ENCODE results near the gene TUBD1. TPM values are rescaled to one million over a fixed set of nuclear protein-coding genes. Genes with fewer than 3 reads are reported as not detected.
A peak's percentile ranks its signal among the peaks of the same experiment; 100 is the strongest.

Gene TUBD1
- total RNA-seq, 1 donor from 2014 or later = 9.0 TPM

- Histone ChIP-seq H3K9ac (ENCODE audit: low read length) (peak overlapping the region; percentile 23), H3K9me3 (ENCODE audit: insufficient read depth, low read depth, low read length) (no peaks in the 10 kb centered on the region), H3K4me1 (ENCODE audit: insufficient read depth, low read length) (peaks cover 49% of the 10 kb centered on the region), H3K27ac (ENCODE audit: low read depth, low read length) (peak overlapping the region; percentile 100), H3K79me2 (ENCODE audit: insufficient read depth, low read length) (peaks cover 43% of the 10 kb centered on the region), H3K4me3 (ENCODE audit: insufficient read depth, low read depth, low read length) (no peak overlapping the region), H2AFZ (ENCODE audit: low read depth, low read length) (no peak overlapping the region), H3K4me2 (ENCODE audit: low read length) (no peak overlapping the region), H4K20me1 (ENCODE audit: insufficient read depth, low read length) (no peaks in the 10 kb centered on the region), H3K27me3 (ENCODE audit: insufficient read depth, low read length) (no peaks in the 10 kb centered on the region), H3K36me3 (ENCODE audit: insufficient read depth, low read length) (peaks cover under 1% of the 10 kb centered on the region)
- Mint-ChIP-seq H3K4me1 (ENCODE audit: low read depth, unreplicated experiment) (peaks cover 44% of the 10 kb centered on the region), H3K27me3 (ENCODE audit: low read depth, unreplicated experiment) (no peaks in the 10 kb centered on the region), H3K27ac (ENCODE audit: unreplicated experiment) (peak overlapping the region; percentile 68), H3K4me3 (ENCODE audit: unreplicated experiment) (no peak overlapping the region), H3K9me3 (ENCODE audit: unreplicated experiment) (no peaks in the 10 kb centered on the region), H3K36me3 (ENCODE audit: low read depth, unreplicated experiment) (peaks cover 2% of the 10 kb centered on the region)
- TF ChIP-seq, protein P1, sequence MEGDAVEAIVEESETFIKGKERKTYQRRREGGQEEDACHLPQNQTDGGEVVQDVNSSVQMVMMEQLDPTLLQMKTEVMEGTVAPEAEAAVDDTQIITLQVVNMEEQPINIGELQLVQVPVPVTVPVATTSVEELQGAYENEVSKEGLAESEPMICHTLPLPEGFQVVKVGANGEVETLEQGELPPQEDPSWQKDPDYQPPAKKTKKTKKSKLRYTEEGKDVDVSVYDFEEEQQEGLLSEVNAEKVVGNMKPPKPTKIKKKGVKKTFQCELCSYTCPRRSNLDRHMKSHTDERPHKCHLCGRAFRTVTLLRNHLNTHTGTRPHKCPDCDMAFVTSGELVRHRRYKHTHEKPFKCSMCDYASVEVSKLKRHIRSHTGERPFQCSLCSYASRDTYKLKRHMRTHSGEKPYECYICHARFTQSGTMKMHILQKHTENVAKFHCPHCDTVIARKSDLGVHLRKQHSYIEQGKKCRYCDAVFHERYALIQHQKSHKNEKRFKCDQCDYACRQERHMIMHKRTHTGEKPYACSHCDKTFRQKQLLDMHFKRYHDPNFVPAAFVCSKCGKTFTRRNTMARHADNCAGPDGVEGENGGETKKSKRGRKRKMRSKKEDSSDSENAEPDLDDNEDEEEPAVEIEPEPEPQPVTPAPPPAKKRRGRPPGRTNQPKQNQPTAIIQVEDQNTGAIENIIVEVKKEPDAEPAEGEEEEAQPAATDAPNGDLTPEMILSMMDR (IDR thresholded peaks at IDR 0.05; ENCODE audit: insufficient read depth, low read depth, low read length) = no peak
- no peak for TF ChIP-seq EZH2 (IDR thresholded peaks at IDR 0.05; ENCODE audit: insufficient read depth, low read length)
- DNase-seq (ENCODE audit: low read depth) = peak; percentile 95
- FAIRE-seq = no peak
Observed at GRCh38 chr17:59832883-59833379, 59.8 kb downstream of the TUBD1 start.

DNA sequence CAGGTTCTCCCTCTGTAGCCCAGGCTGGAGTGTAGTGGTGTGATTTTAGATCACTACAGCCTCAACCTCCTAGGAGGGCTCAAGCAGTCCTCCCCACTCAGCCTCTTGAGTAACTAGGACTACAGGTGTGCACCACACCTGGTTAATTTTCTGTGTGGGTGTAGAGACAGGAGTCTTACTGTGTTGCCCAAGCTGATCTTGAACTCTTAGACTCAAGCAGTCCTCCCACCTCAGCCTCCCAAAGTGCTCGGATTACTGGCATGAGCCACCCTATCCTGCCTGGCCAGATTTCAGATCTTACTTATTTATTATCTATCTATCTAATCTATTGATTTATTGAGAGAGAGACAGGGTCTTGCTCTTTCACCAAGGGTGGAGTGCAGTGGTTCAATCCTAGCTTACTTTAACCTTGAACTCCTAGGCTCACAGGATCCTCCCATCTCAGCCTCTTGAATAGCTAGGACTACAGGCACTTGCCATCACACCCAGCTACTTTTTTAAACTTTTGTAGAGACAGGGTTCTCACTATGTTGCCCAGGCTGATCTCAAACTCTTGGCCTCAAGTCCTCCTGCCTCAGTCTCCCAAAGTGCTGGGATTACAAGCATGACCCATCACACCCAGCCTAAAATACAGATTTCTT lies 61.8 kb downstream of the TUBD1 start:
- H3K4me1 Mint-ChIP-seq (ENCODE audit: low read depth, unreplicated experiment) = peaks cover 51% of the 10 kb centered on the region
- H3K79me2 ChIP-seq (ENCODE audit: insufficient read depth, low read length) = peaks cover 49% of the 10 kb centered on the region

More for the DNA sequence above, 61.8 kb downstream of the TUBD1 start:
- H3K36me3 ChIP-seq (ENCODE audit: insufficient read depth, low read length) = no peaks in the 10 kb centered on the region
- Mint-ChIP-seq H3K9me3 (ENCODE audit: unreplicated experiment) (no peaks in the 10 kb centered on the region), H3K27ac (ENCODE audit: unreplicated experiment) (peak overlapping the region; percentile 99), H3K27me3 (ENCODE audit: low read depth, unreplicated experiment) (no peaks in the 10 kb centered on the region), H3K4me3 (ENCODE audit: unreplicated experiment) (no peak overlapping the region), H3K36me3 (ENCODE audit: low read depth, unreplicated experiment) (peaks cover 5% of the 10 kb centered on the region)
- peak overlapping the region; percentile 95 for H3K9ac ChIP-seq (ENCODE audit: low read length)
- no peaks in the 10 kb centered on the region for H4K20me1 ChIP-seq (ENCODE audit: insufficient read depth, low read length)
- no peaks in the 10 kb centered on the region for H3K9me3 ChIP-seq (ENCODE audit: insufficient read depth, low read depth, low read length)
- FAIRE-seq (no peak), DNase-seq (ENCODE audit: low read depth) (no peak)
- peaks cover 45% of the 10 kb centered on the region for H3K4me1 ChIP-seq (ENCODE audit: insufficient read depth, low read length)
- H3K4me2 ChIP-seq (ENCODE audit: low read length) = peak overlapping the region; percentile 27
- no peaks in the 10 kb centered on the region for H3K27me3 ChIP-seq (ENCODE audit: insufficient read depth, low read length)
- TF ChIP-seq, protein P1 (IDR thresholded peaks at IDR 0.05; ENCODE audit: insufficient read depth, low read depth, low read length) = no peak
- TF ChIP-seq EZH2 (IDR thresholded peaks at IDR 0.05; ENCODE audit: insufficient read depth, low read length) = no peak
- no peak overlapping the region for H3K4me3 ChIP-seq (ENCODE audit: insufficient read depth, low read depth, low read length)
- H2AFZ ChIP-seq (ENCODE audit: low read depth, low read length) = no peak overlapping the region
- H3K27ac ChIP-seq (ENCODE audit: low read depth, low read length) = peak overlapping the region; percentile 100
